Fibroblast of villous mesenchyme (primary cell): ENCODE results near the gene TCF7. TPM values are rescaled to one million over a fixed set of nuclear protein-coding genes. Genes with fewer than 3 reads are reported as not detected.

Experiments
- DNase-seq: peaks from one replicate; pipeline ENCODE4 v3.0.0-alpha.2; 2010; ENCODE audit warnings: low read depth
- H3K4me3 ChIP-seq: 2 replicates; pipeline ENCODE4 v1.5.1; 2011; ENCODE audit warnings: low read depth, mild to moderate bottlenecking, low read length
- total RNA-seq: library from RNA; depleted of rRNA; stranded (reverse); fragments of >200 nt; gene quantifications from 2 replicates; pipeline ENCODE4 v1.2.3, GENCODE V29; 2012
- TF ChIP-seq, protein P1 (sequence below): IDR thresholded peaks from 2 replicates; pipeline ENCODE4 v1.5.1; 2012; ENCODE audit warnings: low read depth, mild to moderate bottlenecking, low read length; ENCODE audit not compliant: insufficient read depth

Gene TCF7
- total RNA-seq, 1 donor: under 0.01 TPM

DNA sequence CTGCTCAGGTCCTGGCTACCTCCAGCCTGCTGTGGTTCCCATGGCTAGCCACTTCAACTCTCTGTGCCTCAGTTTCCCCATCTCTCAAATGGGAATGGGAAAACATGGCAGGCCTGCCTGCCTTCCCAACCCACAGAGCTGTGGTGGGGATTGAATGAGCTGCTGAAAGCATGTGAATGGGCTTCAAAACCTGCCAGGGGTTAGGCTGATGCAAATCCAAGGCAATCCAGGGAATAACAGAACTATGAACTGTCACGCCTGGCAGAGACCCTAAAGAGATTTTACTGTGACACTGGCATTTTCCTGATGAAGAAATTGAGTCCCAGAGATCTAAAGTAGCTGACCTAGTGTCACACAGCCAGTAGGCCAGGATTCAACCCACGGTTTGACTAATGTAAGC, 29.9 kb upstream of the TCF7 start:
- DNase-seq: no peak
- no peak overlapping the region for H3K4me3 ChIP-seq
- TF ChIP-seq, protein P1, sequence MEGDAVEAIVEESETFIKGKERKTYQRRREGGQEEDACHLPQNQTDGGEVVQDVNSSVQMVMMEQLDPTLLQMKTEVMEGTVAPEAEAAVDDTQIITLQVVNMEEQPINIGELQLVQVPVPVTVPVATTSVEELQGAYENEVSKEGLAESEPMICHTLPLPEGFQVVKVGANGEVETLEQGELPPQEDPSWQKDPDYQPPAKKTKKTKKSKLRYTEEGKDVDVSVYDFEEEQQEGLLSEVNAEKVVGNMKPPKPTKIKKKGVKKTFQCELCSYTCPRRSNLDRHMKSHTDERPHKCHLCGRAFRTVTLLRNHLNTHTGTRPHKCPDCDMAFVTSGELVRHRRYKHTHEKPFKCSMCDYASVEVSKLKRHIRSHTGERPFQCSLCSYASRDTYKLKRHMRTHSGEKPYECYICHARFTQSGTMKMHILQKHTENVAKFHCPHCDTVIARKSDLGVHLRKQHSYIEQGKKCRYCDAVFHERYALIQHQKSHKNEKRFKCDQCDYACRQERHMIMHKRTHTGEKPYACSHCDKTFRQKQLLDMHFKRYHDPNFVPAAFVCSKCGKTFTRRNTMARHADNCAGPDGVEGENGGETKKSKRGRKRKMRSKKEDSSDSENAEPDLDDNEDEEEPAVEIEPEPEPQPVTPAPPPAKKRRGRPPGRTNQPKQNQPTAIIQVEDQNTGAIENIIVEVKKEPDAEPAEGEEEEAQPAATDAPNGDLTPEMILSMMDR: no peak

DNA sequence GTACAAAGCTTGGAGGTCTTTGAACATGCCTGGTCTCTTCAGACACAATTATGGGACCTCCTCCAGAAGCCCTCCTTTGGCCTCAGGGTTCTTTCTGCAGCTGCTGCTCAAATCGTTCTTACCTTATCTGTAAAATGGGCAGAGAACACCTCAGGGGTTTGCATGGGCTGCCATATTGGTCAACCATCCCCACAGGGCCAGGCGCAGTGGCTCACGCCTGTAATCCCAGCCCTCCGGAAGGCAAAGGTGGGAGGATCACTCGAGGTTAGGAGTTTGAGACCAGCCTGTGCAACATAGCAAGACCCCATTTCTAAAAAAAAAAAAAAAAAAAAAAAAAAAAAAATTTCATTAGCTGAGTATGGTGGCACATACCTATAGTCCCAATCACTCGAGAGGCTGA, 29.1 kb upstream of the TCF7 start:
- TF ChIP-seq, protein P1: no peak
- no peak overlapping the region for H3K4me3 ChIP-seq
- no peak for DNase-seq

- DNase-seq: no peak
- no peak overlapping the region for H3K4me3 ChIP-seq
- TF ChIP-seq, protein P1: no peak
Measured at GRCh38 chr5:134086225-134086942, 28.1 kb upstream of the TCF7 start.

GRCh38 chr5:134086943-134087305, 27.6 kb upstream of the TCF7 start:
- H3K4me3 ChIP-seq: no peak overlapping the region
- no peak for DNase-seq
- TF ChIP-seq, protein P1: no peak

GRCh38 chr5:134088291-134088690, 26.2 kb upstream of the TCF7 start:
- H3K4me3 ChIP-seq: no peak overlapping the region
- TF ChIP-seq, protein P1: no peak
- DNase-seq: no peak

DNA sequence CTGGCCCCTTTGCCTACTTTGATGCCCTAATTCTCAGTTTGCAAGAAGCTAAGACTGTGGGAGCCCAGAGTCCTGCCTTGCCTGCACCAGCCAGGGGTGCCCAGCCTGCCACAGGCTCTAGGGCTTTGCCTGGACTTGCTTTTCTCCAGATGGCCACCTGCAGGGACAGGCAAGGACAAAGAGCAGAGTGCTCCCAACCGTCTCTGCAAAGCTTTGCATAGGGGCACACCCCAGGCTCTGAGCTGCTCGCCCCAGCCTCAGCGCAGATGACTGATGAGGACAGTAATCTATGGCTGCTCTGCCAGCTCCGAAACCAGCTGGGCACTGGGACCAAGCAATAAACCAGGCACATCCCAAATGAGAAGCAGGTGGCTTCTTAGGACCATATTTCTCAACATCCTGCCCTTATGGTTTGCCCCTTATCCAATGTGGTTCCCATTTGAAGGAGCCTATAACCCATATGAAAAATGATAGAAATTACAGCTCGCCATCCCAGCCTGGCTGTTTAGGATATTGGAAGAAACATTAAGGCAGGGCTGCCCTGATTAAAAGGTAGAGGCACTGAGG, 25.4 kb upstream of the TCF7 start:
- TF ChIP-seq, protein P1: no peak
- no peak for DNase-seq

More for the DNA sequence above, 25.4 kb upstream of the TCF7 start:
- H3K4me3 ChIP-seq: no peak overlapping the region
